WTC11 (cell line): ENCODE data around the gene ASXL3. TPM values are rescaled to one million over a fixed set of nuclear protein-coding genes. Genes with fewer than 3 reads are reported as not detected.

Experiments used
- ATAC-seq: fragments of 200-7000 bp; cut with Tn5 transposase; 2 replicates; pipeline ENCODE4 v1.10.0; 2021; ENCODE audit warnings: mild to moderate bottlenecking, moderate library complexity
- CTCF ChIA-PET: fragments of 300-600 bp; sonication (Branson Sonifier 250); formaldehyde crosslinking; loops from one replicate; lab custom pipeline; 2021; ENCODE audit warnings: antibody characterized with exemption; lab: Charles Lee
- POLR2A ChIA-PET: fragments of 350-600 bp; sonication (Branson Sonifier 250); formaldehyde crosslinking; loops from one replicate; lab custom pipeline; 2021; ENCODE audit warnings: antibody characterized with exemption; lab: Charles Lee
- DNase-seq: peaks from one replicate; pipeline ENCODE4 v3.0.0; 2021; ENCODE audit warnings: low spot score
- H3K27ac Mint-ChIP-seq: 2 replicates; pipeline ENCODE4 v1.8.0; 2021; ENCODE audit warnings: mixed read lengths
- H3K27me3 Mint-ChIP-seq: 2 replicates; pipeline ENCODE4 v1.8.0; 2021; ENCODE audit warnings: low read depth, mild to moderate bottlenecking, moderate library complexity, mixed read lengths
- H3K36me3 Mint-ChIP-seq: 2 replicates; pipeline ENCODE4 v1.8.0; 2021; ENCODE audit warnings: mixed read lengths
- H3K4me1 Mint-ChIP-seq: 2 replicates; pipeline ENCODE4 v1.8.0; 2022; ENCODE audit warnings: mixed read lengths
- H3K4me3 Mint-ChIP-seq: 2 replicates; pipeline ENCODE4 v1.8.0; 2021; ENCODE audit warnings: mild to moderate bottlenecking, moderate library complexity, mixed read lengths
- H3K9me3 Mint-ChIP-seq: 2 replicates; pipeline ENCODE4 v1.8.0; 2021; ENCODE audit warnings: mixed read lengths
- AFF4 ChIP-seq: sonication (generic); formaldehyde crosslinking; IDR thresholded peaks from 2 replicates; pipeline ENCODE4 v1.8.1; 2023; ENCODE audit warnings: mild to moderate bottlenecking, missing genetic modification reagents, borderline replicate concordance
- AR ChIP-seq: fragments of 250-450 bp; sonication (Bioruptor Pico); IDR thresholded peaks from 2 replicates; pipeline ENCODE4 v1.9.0; 2021; ENCODE audit warnings: mild to moderate bottlenecking
- ATF2 ChIP-seq: sonication (generic); formaldehyde crosslinking; IDR thresholded peaks from 2 replicates; pipeline ENCODE4 v1.8.1; 2022; ENCODE audit warnings: low read depth, missing genetic modification reagents, borderline replicate concordance
- ATF6 ChIP-seq: sonication (generic); formaldehyde crosslinking; IDR thresholded peaks from 2 replicates; pipeline ENCODE4 v1.8.1; 2023; ENCODE audit warnings: mild to moderate bottlenecking, missing genetic modification reagents
- CDX4 ChIP-seq: fragments of 250-450 bp; sonication (Bioruptor Pico); IDR thresholded peaks from 2 replicates; pipeline ENCODE4 v1.9.0; 2021; ENCODE audit warnings: moderate library complexity, mild to moderate bottlenecking, inconsistent platforms, borderline replicate concordance
- CREB1 ChIP-seq: sonication (generic); formaldehyde crosslinking; IDR thresholded peaks from 2 replicates; pipeline ENCODE4 v1.8.0; 2023; ENCODE audit warnings: mild to moderate bottlenecking, missing genetic modification reagents
- CREM ChIP-seq: sonication (generic); formaldehyde crosslinking; IDR thresholded peaks from 2 replicates; pipeline ENCODE4 v1.8.1; 2022; ENCODE audit warnings: mild to moderate bottlenecking, missing genetic modification reagents, moderate library complexity
- GRHL2 ChIP-seq: fragments of 250-450 bp; sonication (Bioruptor Pico); IDR thresholded peaks from 2 replicates; pipeline ENCODE4 v1.8.0; 2022; ENCODE audit warnings: mild to moderate bottlenecking, moderate library complexity; ENCODE audit not compliant: insufficient replicate concordance, severe bottlenecking
- HMGA2 ChIP-seq: fragments of 250-450 bp; sonication (Bioruptor Pico); IDR thresholded peaks from 2 replicates; pipeline ENCODE4 v1.4.0; 2021; ENCODE audit warnings: mild to moderate bottlenecking, moderate library complexity
- MXD4 ChIP-seq: fragments of 250-450 bp; sonication (Bioruptor Pico); IDR thresholded peaks from 2 replicates; pipeline ENCODE4 v1.8.0; 2021; ENCODE audit warnings: mild to moderate bottlenecking, moderate library complexity, borderline replicate concordance
- NFATC4 ChIP-seq: fragments of 250-450 bp; sonication (Bioruptor Pico); IDR thresholded peaks from 2 replicates; pipeline ENCODE4 v1.9.0; 2021; ENCODE audit warnings: mild to moderate bottlenecking
- NR2C2 ChIP-seq: sonication (generic); formaldehyde crosslinking; IDR thresholded peaks from 2 replicates; pipeline ENCODE4 v1.8.0; 2022; ENCODE audit warnings: mild to moderate bottlenecking, missing genetic modification reagents
- NR3C1 ChIP-seq: sonication (generic); formaldehyde crosslinking; conservative IDR thresholded peaks from 2 replicates; pipeline ENCODE4 v1.8.1; 2023; ENCODE audit warnings: low read depth, mild to moderate bottlenecking, missing genetic modification reagents
- PREB ChIP-seq: sonication (generic); formaldehyde crosslinking; IDR thresholded peaks from 2 replicates; pipeline ENCODE4 v1.8.1; 2022; ENCODE audit warnings: mild to moderate bottlenecking, missing genetic modification reagents, moderate library complexity, borderline replicate concordance
- STAT6 ChIP-seq: sonication (generic); formaldehyde crosslinking; conservative IDR thresholded peaks from 2 replicates; pipeline ENCODE4 v1.8.1; 2023; ENCODE audit warnings: mild to moderate bottlenecking, low read depth, missing genetic modification reagents, moderate library complexity
- ZNF396 ChIP-seq: fragments of 250-450 bp; sonication (Bioruptor Pico); IDR thresholded peaks from 2 replicates; pipeline ENCODE4 v1.8.0; 2021; ENCODE audit warnings: mild to moderate bottlenecking, moderate library complexity, borderline replicate concordance
- ZNF416 ChIP-seq: fragments of 250-450 bp; sonication (Bioruptor Pico); IDR thresholded peaks from 2 replicates; pipeline ENCODE4 v1.9.0; 2021; ENCODE audit warnings: mild to moderate bottlenecking, inconsistent platforms
- ZNF671 ChIP-seq: fragments of 250-450 bp; sonication (Bioruptor Pico); IDR thresholded peaks from 2 replicates; pipeline ENCODE4 v1.8.0; 2021; ENCODE audit warnings: mild to moderate bottlenecking
- total RNA-seq: library from RNA; stranded (reverse); gene quantifications from 3 replicates; pipeline ENCODE4 v1.2.3, GENCODE V29; 2021

The ASXL3 gene
- total RNA-seq, 1 experiment from 2014 or later = 0.35 TPM

GRCh38 chr18:33733376-33733775 lies 155.4 kb downstream of the ASXL3 start:
- ChIA-PET CTCF (interaction anchor here (1.4 to 1.5 kb wide), 2 partner anchors 10 to 502 kb away, joined by 6 read pairs; no protein-coding TSS in a partner anchor), POLR2A (interaction anchor here (0.6 kb wide), 1 partner anchor 702 kb away, joined by 3 read pairs; no protein-coding TSS in a partner anchor)
- Mint-ChIP-seq H3K4me1 (peaks cover 30% of the 10 kb centered on the region), H3K27ac (no peak overlapping the region), H3K36me3 (no peaks in the 10 kb centered on the region), H3K27me3 (peaks cover 11% of the 10 kb centered on the region), H3K9me3 (no peaks in the 10 kb centered on the region), H3K4me3 (no peak overlapping the region)
- ATAC-seq (no peak), DNase-seq (no peak)
- TF ChIP-seq ZNF416 (CRISPR knock-in tag) (no peak), NR2C2 (CRISPR knock-in tag) (no peak), STAT6 (CRISPR knock-in tag) (no peak), GRHL2 (CRISPR knock-in tag) (no peak), HMGA2 (CRISPR knock-in tag) (no peak), ZNF396 (CRISPR knock-in tag) (no peak), CREB1 (CRISPR knock-in tag) (no peak), NFATC4 (CRISPR knock-in tag) (no peak)

- Mint-ChIP-seq H3K36me3 (no peaks in the 10 kb centered on the region), H3K9me3 (no peaks in the 10 kb centered on the region), H3K4me1 (peaks cover 30% of the 10 kb centered on the region), H3K27me3 (peaks cover 11% of the 10 kb centered on the region), H3K4me3 (no peak overlapping the region), H3K27ac (no peak overlapping the region)
- CTCF ChIA-PET = interaction anchor here (0.6 to 2.5 kb wide), 4 partner anchors 10 to 525 kb away, joined by 3 to 14 read pairs (median 5); no protein-coding TSS in a partner anchor
- DNase-seq (no peak), ATAC-seq (peak; percentile 77)
- POLR2A ChIA-PET = no interaction called here
- TF ChIP-seq CREM (CRISPR knock-in tag) (no peak), AR (CRISPR knock-in tag) (no peak), ZNF671 (no peak), AFF4 (CRISPR knock-in tag) (no peak), PREB (CRISPR knock-in tag) (no peak), NR3C1 (CRISPR knock-in tag) (no peak), CDX4 (CRISPR knock-in tag) (no peak), ATF6 (no peak), MXD4 (CRISPR knock-in tag) (no peak), ATF2 (CRISPR knock-in tag) (no peak), ZNF396 (CRISPR knock-in tag) (no peak)
These were observed 157.4 kb downstream of the ASXL3 start for GRCh38 chr18:33735428-33735827.
